ENCODE results near the gene POLR1A.
A peak's percentile ranks its signal among the peaks of the same experiment; 100 is the strongest.

The POLR1A gene

DNA sequence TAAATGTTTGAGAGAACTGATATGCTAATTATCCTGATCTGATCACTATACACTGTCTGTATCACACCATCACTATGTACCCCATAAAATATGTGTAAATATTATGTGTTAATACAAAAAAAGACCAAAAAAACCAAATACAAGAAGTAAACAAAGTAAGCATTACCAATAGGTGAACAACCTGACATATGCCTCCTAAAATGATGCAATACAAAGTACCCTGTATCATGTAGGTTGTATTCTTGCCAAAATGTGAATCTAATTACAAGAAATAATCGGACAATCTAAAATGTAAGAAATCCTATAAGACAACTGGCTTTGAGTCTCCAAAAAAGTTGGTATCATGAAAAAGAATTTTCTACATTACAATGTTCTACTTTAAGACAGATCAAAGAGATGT lies 7.8 kb downstream of the POLR1A start:
- TF ChIP-seq, protein P1, sequence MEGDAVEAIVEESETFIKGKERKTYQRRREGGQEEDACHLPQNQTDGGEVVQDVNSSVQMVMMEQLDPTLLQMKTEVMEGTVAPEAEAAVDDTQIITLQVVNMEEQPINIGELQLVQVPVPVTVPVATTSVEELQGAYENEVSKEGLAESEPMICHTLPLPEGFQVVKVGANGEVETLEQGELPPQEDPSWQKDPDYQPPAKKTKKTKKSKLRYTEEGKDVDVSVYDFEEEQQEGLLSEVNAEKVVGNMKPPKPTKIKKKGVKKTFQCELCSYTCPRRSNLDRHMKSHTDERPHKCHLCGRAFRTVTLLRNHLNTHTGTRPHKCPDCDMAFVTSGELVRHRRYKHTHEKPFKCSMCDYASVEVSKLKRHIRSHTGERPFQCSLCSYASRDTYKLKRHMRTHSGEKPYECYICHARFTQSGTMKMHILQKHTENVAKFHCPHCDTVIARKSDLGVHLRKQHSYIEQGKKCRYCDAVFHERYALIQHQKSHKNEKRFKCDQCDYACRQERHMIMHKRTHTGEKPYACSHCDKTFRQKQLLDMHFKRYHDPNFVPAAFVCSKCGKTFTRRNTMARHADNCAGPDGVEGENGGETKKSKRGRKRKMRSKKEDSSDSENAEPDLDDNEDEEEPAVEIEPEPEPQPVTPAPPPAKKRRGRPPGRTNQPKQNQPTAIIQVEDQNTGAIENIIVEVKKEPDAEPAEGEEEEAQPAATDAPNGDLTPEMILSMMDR (IDR thresholded peaks at IDR 0.05; ENCODE audit: low read depth, low read length, missing control alignments): no peak
- H3K4me3 ChIP-seq (replicated peaks; ENCODE audit: low read depth, low read length): no peak overlapping the region
- no peak for DNase-seq (ENCODE audit: extremely low read depth, low read depth)

DNA sequence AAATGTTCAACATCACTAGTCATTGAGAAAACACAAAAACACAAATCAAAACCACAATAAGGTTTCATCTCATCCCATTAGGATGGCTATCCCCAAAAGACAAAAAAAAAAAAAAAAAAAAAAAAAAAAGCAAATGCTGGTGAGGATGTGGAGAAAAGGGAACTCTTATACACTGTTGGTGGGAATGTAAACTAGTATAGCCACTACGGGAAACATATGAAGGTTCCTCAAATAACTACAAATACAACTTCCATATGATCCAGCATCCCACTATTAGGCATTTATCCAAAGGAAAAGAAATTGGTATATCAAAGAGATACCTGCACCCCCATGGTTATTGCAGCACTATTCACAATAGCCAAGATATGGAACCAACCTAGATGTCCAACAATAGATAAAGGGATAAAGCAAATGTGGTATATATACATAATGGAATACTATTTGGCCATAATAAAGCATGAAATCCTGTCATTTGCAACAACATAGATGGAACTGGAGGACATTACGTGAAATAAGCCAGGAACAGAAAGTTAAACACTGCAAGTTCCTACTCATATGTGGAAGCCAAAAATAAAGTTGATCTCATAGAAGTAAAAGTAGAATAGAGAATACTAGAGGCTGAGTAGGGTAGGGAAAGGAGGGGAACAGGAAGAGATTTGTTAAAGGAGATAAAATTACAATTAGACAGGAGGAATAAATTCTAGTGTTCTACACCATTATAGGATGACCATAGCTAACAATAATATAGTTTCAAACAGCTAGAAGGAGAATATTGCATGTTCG lies 8.4 kb downstream of the POLR1A start:
- no peak for DNase-seq (ENCODE audit: extremely low read depth, low read depth)
- TF ChIP-seq, protein P1 (IDR thresholded peaks at IDR 0.05; ENCODE audit: low read depth, low read length, missing control alignments): no peak
- no peak overlapping the region for H3K4me3 ChIP-seq (replicated peaks; ENCODE audit: low read depth, low read length)

DNA sequence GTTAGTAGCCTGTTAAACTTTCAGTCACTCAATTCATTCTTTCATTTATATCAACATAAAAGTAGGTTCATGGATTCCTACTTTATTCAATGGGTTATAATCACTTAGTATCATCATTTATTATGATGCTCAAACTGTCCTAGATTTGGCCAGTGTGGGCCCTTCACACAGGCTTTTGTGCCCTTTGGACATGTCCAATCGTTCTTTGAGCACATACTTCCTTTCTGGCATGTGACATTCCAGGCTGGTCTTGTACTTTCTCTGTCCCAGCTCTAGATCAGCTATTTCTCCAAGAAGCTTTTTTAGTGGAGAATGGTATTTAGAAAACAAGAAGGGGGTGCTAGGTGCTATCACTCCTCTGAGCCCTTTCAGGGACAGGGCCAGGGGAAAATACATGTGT lies 11.5 kb downstream of the POLR1A start:
- no peak for DNase-seq (ENCODE audit: extremely low read depth, low read depth)
- TF ChIP-seq, protein P1 (IDR thresholded peaks at IDR 0.05; ENCODE audit: low read depth, low read length, missing control alignments): no peak
- H3K4me3 ChIP-seq (replicated peaks; ENCODE audit: low read depth, low read length): no peak overlapping the region

DNA sequence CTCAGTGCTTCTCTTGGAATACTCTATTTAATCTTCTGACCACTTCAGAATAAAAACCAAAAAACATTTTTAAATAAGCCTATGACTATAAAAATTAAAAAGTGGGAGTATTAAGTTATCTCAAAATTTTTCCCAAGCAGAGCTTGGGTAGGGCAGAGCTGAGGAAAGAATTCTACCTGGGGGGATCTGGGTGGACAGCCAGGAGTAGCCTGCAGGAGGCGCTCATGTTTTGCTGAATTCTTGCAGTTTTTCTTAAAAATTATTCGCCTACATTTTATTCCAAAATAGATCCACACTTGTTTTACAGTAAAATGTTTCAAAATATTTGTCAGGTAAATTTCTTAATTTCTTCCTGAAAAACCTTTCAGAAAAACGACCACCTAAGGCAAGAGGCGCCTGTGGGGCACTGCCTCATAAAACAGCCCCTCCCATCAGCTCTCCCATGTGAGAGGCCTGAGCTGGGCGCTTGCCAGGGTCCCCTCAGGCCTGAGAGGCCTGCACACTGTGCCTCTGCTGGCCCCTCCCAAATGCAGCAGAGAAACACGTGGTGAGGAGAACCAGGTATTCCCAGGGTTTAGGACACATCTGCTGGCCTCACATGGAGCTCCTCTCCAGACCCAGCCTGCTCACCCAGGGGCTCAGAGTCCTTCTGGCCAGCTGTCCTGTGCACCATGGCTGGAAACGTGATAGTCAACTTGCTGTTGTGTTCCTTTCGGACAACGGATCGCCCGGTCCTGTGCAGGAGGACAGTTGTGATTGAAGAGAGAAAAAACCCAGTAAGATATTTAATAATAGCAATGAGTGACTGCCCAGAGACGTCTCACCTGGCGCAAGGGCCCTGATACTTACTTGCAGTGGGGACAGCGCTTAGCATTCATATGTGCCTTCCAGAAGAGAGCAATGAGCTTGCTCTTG lies 17.5 kb downstream of the POLR1A start:
- no peak for DNase-seq (ENCODE audit: extremely low read depth, low read depth)
- H3K4me3 ChIP-seq (replicated peaks; ENCODE audit: low read depth, low read length): no peak overlapping the region
- TF ChIP-seq, protein P1 (IDR thresholded peaks at IDR 0.05; ENCODE audit: low read depth, low read length, missing control alignments): peak; percentile 27

DNA sequence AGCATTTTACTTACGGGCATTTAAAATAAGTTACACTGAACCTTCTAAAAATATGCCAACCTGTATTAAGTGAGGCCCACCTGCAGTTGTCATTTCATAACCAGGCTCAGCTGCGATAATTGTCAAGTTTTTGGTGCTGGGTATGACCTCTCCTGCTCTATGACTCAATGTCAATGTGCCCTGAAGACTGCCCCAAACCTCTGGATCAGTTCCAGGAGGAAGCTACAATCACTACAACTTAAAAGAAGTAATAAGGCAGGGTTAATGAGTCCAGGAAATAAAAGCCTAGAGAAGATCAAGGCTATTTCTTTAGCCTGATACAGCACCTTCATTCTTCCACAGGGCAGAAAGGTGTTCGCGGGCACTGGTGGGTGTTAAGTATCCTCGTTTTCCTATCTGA lies 22.9 kb downstream of the POLR1A start:
- TF ChIP-seq, protein P1 (IDR thresholded peaks at IDR 0.05; ENCODE audit: low read depth, low read length, missing control alignments): no peak
- no peak for DNase-seq (ENCODE audit: extremely low read depth, low read depth)
- no peak overlapping the region for H3K4me3 ChIP-seq (replicated peaks; ENCODE audit: low read depth, low read length)

DNA sequence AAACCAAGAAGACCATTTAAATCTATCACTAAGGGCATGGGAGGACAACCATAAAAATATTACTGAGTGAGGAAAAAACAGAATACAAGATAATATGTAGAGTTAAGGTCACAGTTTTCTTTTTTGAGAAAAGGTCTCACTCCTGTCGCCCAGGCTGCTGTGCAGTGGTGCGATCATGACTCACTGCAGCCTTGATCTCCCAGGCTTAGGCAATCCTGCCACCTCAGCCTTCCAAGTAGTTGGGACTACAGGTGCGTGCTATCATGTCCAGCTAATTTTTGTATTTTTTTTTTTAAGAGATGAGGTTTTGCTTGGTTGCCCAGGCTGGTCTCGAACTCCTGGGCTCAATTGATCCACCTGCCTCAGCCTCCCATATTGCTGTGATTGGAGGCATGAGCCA lies 24.0 kb downstream of the POLR1A start:
- TF ChIP-seq, protein P1 (IDR thresholded peaks at IDR 0.05; ENCODE audit: low read depth, low read length, missing control alignments): no peak
- no peak overlapping the region for H3K4me3 ChIP-seq (replicated peaks; ENCODE audit: low read depth, low read length)
- no peak for DNase-seq (ENCODE audit: extremely low read depth, low read depth)

All from HFF-Myc (cell line).